ENCODE measurements around the gene TMEM89.

- TF ChIP-seq CTCF (IDR thresholded peaks at IDR 0.05) (no peak), POLR2A (IDR thresholded peaks at IDR 0.05) (no peak)
Measured at GRCh38 chr3:48660800-48661400, 39.3 kb upstream of the TMEM89 start.
